ENCODE measurements around the gene SYT15.

SYT15 gene

GRCh38 chr10:46537309-46537708 lies 41.6 kb upstream of the SYT15 start:
- no peak for TF ChIP-seq TAF1 (IDR thresholded peaks at IDR 0.05; ENCODE audit: borderline replicate concordance, insufficient read depth, low read length)
- TF ChIP-seq SIN3A (IDR thresholded peaks at IDR 0.05; ENCODE audit: borderline replicate concordance, insufficient read depth, low read length): no peak
- TF ChIP-seq FOXP2 (optimal IDR thresholded peaks at IDR 0.05; ENCODE audit: borderline replicate concordance, extremely low read depth, extremely low read length, insufficient read depth): no peak

GRCh38 chr10:46538155-46538554 lies 40.8 kb upstream of the SYT15 start:
- no peak for TF ChIP-seq TAF1 (IDR thresholded peaks at IDR 0.05; ENCODE audit: borderline replicate concordance, insufficient read depth, low read length)
- TF ChIP-seq POLR2AphosphoS5 (IDR thresholded peaks at IDR 0.05; ENCODE audit: low read depth, low read length): no peak
- no peak for TF ChIP-seq FOXP2 (optimal IDR thresholded peaks at IDR 0.05; ENCODE audit: borderline replicate concordance, extremely low read depth, extremely low read length, insufficient read depth)
- TF ChIP-seq SIN3A (IDR thresholded peaks at IDR 0.05; ENCODE audit: borderline replicate concordance, insufficient read depth, low read length): no peak
- TF ChIP-seq, protein P1, sequence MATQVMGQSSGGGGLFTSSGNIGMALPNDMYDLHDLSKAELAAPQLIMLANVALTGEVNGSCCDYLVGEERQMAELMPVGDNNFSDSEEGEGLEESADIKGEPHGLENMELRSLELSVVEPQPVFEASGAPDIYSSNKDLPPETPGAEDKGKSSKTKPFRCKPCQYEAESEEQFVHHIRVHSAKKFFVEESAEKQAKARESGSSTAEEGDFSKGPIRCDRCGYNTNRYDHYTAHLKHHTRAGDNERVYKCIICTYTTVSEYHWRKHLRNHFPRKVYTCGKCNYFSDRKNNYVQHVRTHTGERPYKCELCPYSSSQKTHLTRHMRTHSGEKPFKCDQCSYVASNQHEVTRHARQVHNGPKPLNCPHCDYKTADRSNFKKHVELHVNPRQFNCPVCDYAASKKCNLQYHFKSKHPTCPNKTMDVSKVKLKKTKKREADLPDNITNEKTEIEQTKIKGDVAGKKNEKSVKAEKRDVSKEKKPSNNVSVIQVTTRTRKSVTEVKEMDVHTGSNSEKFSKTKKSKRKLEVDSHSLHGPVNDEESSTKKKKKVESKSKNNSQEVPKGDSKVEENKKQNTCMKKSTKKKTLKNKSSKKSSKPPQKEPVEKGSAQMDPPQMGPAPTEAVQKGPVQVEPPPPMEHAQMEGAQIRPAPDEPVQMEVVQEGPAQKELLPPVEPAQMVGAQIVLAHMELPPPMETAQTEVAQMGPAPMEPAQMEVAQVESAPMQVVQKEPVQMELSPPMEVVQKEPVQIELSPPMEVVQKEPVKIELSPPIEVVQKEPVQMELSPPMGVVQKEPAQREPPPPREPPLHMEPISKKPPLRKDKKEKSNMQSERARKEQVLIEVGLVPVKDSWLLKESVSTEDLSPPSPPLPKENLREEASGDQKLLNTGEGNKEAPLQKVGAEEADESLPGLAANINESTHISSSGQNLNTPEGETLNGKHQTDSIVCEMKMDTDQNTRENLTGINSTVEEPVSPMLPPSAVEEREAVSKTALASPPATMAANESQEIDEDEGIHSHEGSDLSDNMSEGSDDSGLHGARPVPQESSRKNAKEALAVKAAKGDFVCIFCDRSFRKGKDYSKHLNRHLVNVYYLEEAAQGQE (IDR thresholded peaks at IDR 0.05; ENCODE audit: insufficient read depth in 1 of 2, low read depth in 2 of 2, low read length in 2 of 2): no peak

- TF ChIP-seq SIN3A (IDR thresholded peaks at IDR 0.05; ENCODE audit: borderline replicate concordance, insufficient read depth, low read length): no peak
- no peak for TF ChIP-seq TAF1 (IDR thresholded peaks at IDR 0.05; ENCODE audit: borderline replicate concordance, insufficient read depth, low read length)
- TF ChIP-seq POLR2AphosphoS5 (IDR thresholded peaks at IDR 0.05; ENCODE audit: low read depth, low read length): no peak
- TF ChIP-seq FOXP2 (optimal IDR thresholded peaks at IDR 0.05; ENCODE audit: borderline replicate concordance, extremely low read depth, extremely low read length, insufficient read depth): no peak
- TF ChIP-seq, protein P1 (IDR thresholded peaks at IDR 0.05; ENCODE audit: insufficient read depth in 1 of 2, low read depth in 2 of 2, low read length in 2 of 2): no peak
Measured at GRCh38 chr10:46538717-46539426, 40.1 kb upstream of the SYT15 start.

GRCh38 chr10:46539596-46540411 lies 39.1 kb upstream of the SYT15 start:
- TF ChIP-seq SIN3A (IDR thresholded peaks at IDR 0.05; ENCODE audit: borderline replicate concordance, insufficient read depth, low read length): no peak
- TF ChIP-seq, protein P1 (IDR thresholded peaks at IDR 0.05; ENCODE audit: insufficient read depth in 1 of 2, low read depth in 2 of 2, low read length in 2 of 2): no peak

DNA sequence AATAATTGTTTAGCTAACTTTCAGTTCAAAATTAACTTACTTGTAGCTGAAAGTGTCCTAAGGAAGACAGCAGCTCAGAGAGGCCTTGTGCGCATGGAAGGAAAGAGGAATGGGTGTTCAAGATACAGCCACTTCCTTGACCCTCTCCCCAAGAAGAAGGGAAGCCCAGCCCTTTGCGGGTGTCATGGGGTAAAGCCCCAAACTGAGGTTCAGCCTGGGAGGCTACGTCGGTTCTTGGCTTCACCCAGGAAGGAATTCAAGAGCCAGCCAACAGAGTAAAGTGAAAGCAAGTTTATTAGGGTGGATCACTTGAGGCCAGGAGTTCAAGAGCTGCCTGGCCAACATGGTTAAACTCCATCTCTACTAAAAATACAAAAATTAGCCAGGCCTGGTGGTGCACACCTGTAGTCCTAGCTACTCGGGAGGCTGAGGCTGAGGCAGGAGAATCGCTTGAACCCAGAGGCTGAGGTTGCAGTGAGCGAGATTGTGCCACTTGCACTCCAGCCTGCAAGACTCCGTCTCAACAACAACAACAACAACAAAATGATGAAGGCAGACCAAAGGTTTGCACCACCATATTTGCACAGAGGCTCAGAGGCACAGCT lies 38.4 kb upstream of the SYT15 start:
- no peak for TF ChIP-seq FOXP2 (optimal IDR thresholded peaks at IDR 0.05; ENCODE audit: borderline replicate concordance, extremely low read depth, extremely low read length, insufficient read depth)
- no peak for TF ChIP-seq TAF1 (IDR thresholded peaks at IDR 0.05; ENCODE audit: borderline replicate concordance, insufficient read depth, low read length)
- TF ChIP-seq, protein P1 (IDR thresholded peaks at IDR 0.05; ENCODE audit: insufficient read depth in 1 of 2, low read depth in 2 of 2, low read length in 2 of 2): no peak
- no peak for TF ChIP-seq SIN3A (IDR thresholded peaks at IDR 0.05; ENCODE audit: borderline replicate concordance, insufficient read depth, low read length)
- TF ChIP-seq POLR2AphosphoS5 (IDR thresholded peaks at IDR 0.05; ENCODE audit: low read depth, low read length): no peak

Measured in PFSK-1 (cell line).